OCI-LY1 (cell line): ENCODE measurements around the gene ALDH3B2.

Source experiments
- CTCF ChIP-seq: fragments of 200-600 bp; sonication (generic), shearing (Covaris generic); IDR thresholded peaks from 2 replicates; pipeline ENCODE4 v1.5.1; 2017; ENCODE audit warnings: mild to moderate bottlenecking, antibody characterized with exemption, low read length, moderate library complexity, mixed read lengths
- EZH2 ChIP-seq: fragments of 200-600 bp; sonication (generic), shearing (Covaris generic); IDR thresholded peaks from 2 replicates; pipeline ENCODE4 v1.8.0; 2017; ENCODE audit warnings: borderline replicate concordance, mixed run types, mild to moderate bottlenecking, antibody characterized with exemption, low read length, moderate library complexity, mixed read lengths

GRCh38 chr11:67636962-67637361, 37.5 kb downstream of the ALDH3B2 start:
- TF ChIP-seq CTCF: no peak
- TF ChIP-seq EZH2: no peak
